Hematopoietic multipotent progenitor cell treated with erythropoietin and hydrocortisone succinate and interleukin-3 and kit ligand, for 6 days (in vitro differentiated cells): ENCODE measurements around the gene APLF.
"Not testable (repeated sequence)": the region's sequence is repeated elsewhere in the genome, so short reads cannot be mapped to it uniquely, and the experiment has no call there.

Experiments
- DNase-seq: peaks from one replicate; pipeline ENCODE4 v3.0.0-alpha.2; 2015

Gene APLF

DNA sequence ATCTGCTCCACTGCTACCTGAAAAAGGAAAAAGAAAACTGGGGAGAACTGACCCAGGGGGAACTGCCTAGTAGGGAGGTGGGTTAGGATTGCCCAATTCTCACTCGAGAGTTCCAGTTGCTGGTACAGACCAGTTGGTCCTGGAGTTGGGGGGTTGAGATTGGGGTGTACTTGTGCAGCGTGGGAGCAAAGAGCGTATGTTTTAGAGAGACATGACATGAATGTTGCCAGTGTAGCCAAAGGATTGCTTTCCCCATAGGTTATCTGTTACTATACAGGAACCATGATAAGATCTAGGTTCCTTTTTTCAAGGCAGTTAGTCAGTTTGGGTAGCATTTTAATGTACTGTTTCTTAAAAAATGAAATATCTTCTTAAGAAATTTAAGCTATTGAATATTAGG is 68.6 kb downstream of the APLF start:
- DNase-seq: peak; percentile 78

DNA sequence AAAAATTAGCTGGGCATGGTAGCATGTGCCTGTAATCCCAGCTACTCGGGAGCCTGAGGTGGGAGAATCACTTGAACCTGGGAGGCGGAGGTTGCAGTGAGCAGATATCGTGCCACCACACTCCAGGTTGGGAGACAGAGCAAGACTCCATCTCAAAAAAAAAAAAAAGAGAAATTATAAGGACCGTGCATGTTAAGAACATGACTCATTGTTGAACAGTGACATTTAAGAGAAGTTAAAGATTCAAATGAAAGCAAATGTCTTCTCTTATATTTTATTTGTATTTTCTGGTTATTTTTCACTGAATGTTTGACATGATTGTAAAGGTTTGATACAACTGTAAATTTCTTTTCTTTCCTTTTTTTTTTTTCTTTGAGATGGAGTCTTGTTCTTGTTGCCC is 69.6 kb downstream of the APLF start:
- DNase-seq: no peak

GRCh38 chr2:68537809-68538208 is 70.4 kb downstream of the APLF start:
- peak; percentile 45 for DNase-seq

GRCh38 chr2:68544811-68545210 is 77.4 kb downstream of the APLF start:
- DNase-seq: no peak

GRCh38 chr2:68548396-68548795 is 81.0 kb downstream of the APLF start:
- no peak for DNase-seq

- DNase-seq: no peak
These were observed 85.7 kb downstream of the APLF start for GRCh38 chr2:68553098-68553497.

GRCh38 chr2:68555425-68556206 is 88.2 kb downstream of the APLF start:
- DNase-seq: not testable (repeated sequence)

DNA sequence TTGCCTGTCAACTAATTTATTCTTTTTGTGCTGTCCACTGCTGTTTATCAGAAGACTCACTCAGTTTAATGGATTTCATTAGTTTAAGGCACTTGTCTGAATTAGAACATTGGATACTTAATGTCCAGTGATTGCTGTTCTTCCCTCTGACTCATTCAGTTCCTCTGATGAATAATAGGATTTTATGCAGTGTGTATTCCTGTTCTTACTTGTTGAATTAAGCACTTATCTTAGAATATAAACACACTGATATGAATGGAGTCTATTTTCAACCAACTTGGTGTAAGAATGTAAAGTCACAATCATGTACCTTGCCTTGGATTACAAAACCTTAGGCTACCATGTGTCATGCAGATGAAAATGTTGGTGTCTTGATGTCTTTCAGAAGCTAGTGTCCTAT is 89.0 kb downstream of the APLF start:
- no peak for DNase-seq

- no peak for DNase-seq
These were observed 91.2 kb downstream of the APLF start for GRCh38 chr2:68558576-68558975.

DNA sequence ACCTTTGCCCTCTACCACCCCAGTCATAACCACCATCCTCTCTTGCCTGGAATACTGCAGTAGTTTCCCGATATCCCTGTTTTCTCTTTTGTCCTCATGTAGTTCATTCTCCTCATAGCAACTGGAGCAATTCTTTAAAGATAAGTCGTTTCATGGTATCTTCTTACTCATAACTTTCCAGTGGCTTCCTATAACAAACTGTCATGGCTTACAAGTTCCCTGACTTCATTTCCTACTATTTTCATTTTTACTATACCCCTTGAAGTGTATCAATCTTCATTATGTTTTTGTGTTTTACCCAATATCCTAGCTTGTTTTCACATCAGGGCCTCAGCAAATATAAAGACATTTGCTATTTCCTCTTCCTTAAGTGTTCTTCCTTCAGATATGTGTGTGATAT is 92.3 kb downstream of the APLF start:
- DNase-seq: no peak

- DNase-seq: no peak
These were observed 93.2 kb downstream of the APLF start for GRCh38 chr2:68560545-68560944.

DNA sequence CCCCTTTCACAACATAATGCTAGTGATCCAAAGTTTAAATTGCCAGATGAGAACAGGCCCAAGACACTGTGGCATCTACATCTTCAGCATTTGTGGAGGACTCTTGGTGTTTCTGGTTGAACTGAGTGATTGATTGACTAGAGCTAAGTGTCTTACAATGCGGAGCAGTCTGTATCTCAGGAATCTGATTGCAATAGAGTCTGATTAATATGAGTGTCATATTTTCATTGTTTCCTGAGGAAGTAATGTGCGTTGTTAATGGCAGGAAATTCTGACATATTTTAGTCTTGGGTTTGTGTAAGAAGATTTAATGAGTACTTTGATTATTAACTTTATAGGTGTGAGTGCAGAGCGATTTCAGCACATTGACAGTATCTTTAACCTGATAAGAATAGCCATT is 94.0 kb downstream of the APLF start:
- DNase-seq: no peak

GRCh38 chr2:68562934-68563333 is 95.5 kb downstream of the APLF start:
- no peak for DNase-seq

- DNase-seq: peak; percentile 80
These were observed 97.0 kb downstream of the APLF start for GRCh38 chr2:68564426-68564825.

- DNase-seq: no peak
These were observed 97.9 kb downstream of the APLF start for GRCh38 chr2:68565273-68565672.

GRCh38 chr2:68565858-68566257 is 98.5 kb downstream of the APLF start:
- no peak for DNase-seq

DNA sequence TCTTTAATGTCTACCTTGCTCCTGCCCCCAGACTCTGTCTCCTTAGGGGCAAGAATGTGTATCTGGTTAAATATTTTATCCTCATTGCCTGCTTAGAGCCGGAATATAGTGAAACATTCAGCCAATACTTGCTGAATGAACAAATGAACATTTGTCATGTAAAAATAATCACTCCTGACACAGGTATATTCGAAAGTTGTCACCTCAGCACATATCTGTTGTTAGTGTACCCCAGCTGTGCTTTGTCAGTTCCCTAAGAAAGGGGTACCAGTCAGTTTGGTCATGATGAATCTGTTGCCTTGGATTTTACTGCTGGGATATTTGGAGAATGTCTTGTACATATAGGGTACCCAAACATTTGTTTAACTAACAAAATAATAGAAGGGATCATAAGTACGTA is 99.0 kb downstream of the APLF start:
- no peak for DNase-seq

DNA sequence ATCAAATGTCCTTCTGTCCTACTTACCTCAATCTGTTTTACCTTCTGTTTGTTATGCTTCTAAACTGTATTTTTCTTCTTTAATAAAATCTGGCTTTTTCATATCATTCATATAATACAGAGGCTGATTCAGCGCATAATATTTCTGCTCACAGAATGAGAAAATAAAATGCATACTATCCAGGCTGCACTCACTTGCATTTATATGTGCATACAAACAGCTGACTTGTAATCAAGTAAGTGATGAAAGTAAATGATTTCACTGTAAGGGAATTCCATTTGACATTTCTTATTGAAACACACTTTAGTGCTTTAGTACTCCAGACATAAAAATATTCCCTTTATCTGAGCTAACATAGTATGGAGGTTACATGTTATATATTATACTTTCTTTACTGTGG is 100.7 kb downstream of the APLF start:
- DNase-seq: no peak

- no peak for DNase-seq
These were observed 102.2 kb downstream of the APLF start for GRCh38 chr2:68569604-68570003.

GRCh38 chr2:68570434-68570833 is 103.0 kb downstream of the APLF start:
- DNase-seq: not testable (repeated sequence)

DNA sequence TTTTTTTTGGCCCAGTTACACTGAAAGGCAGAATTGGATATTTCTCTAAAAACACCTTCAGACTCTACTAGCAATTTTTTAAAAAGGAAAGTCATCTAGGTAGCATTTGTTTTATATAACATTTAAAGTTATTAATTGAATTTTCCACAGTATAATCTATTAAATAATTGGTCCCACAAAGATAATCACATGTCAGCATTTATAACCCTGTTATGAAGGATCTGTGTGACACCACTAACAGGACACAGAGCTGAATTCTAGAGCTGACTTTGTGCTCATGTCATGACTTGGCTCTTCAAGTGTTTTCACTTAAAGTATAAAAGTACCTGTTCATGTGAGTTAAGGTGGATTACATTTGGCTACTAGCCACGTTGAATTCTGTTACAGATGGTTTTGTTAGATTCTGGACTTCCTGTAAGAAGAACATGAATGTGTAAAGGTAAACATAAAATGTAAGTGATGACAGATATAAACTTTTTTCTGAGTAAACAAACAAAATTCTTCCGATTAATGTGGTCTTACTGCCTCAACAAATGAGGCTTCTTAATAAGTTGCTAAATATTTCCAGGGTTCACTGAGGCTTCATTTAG is 106.9 kb downstream of the APLF start:
- no peak for DNase-seq

- DNase-seq: no peak
These were observed 109.8 kb downstream of the APLF start for GRCh38 chr2:68577183-68577582.

DNA sequence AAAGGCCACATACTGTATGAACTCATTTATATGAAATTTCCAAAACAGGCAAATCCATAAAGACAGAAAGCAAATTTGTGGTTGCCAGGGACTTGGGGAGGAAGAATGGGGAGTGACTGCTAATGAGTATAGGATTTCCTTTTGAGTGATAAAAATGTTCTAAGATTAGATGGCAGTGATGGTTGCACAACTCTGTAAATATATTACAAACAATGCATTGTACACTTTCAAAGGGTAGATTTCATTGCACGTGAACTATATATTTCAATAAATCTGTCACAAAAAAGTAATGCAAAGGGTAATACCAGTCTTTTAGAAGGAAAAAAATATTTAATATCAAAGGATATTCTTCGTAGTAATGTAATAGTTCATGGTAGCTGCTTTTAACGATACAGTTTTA is 112.3 kb downstream of the APLF start:
- DNase-seq: no peak

DNA sequence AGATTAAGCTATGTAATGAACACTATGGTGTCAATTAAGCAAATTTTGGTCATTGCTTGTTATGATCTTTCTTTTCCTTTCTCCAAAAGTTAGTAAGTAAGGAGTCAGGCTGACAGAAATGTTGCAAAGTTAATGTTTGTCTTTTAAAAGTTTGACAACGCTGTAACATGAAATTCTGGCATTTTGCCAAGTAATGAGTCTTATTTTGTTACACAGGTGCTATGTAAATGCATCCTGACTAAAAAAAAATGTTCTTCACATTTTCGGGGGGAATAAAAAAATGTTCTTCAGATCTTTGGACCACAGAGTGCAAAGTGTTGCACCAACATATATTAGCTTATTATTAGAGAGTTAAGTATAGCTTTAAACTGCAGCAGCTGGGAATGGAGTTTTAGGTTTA is 121.2 kb downstream of the APLF start:
- DNase-seq: peak; percentile 8

DNA sequence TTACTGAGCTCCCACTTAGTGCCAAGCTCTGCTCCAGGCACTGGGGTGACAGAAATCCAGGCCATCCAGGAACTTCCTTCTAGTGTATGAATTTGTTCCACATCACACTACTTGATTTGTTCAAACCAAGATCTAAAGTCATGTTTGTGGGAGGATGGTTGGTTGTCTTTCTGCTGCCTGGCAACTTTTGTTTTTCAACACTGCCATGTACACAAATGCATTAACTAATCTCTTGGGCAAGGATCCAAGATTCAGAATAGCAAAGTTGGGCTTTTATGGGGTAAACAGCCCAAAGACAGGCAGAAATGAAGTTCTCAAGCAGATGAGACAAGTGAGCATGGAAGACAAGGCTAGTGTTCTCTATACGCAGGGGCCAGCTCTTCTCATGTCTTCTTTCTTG is 122.6 kb downstream of the APLF start:
- DNase-seq: no peak
